Loucy (cell line): ENCODE results near the gene NEUROD1.

ENCODE experiments used
- H2AFZ ChIP-seq: fragments of 200-600 bp; sonication (generic); 2 replicates; pipeline ENCODE4 v1.6.0; 2016; ENCODE audit warnings: antibody characterized with exemption, mild to moderate bottlenecking, low read length, moderate library complexity
- H3F3A ChIP-seq: fragments of 200-600 bp; 2 replicates; pipeline ENCODE4 v1.6.0; 2016; ENCODE audit warnings: antibody characterized with exemption, low read depth, mild to moderate bottlenecking
- H3K27me3 ChIP-seq: fragments of 200-600 bp; sonication (generic); 2 replicates; pipeline ENCODE4 v1.6.1; 2014; ENCODE audit warnings: low read length, mild to moderate bottlenecking; ENCODE audit not compliant: insufficient read depth, poor library complexity, severe bottlenecking
- H3K36me3 ChIP-seq: fragments of 200-600 bp; sonication (generic); 2 replicates; pipeline ENCODE4 v1.6.1; 2016; ENCODE audit warnings: low read length; ENCODE audit not compliant: insufficient read depth
- H3K4me1 ChIP-seq: fragments of 200-600 bp; sonication (generic); 2 replicates; pipeline ENCODE4 v1.5.1; 2014; ENCODE audit warnings: low read length, mild to moderate bottlenecking; ENCODE audit not compliant: insufficient read depth, poor library complexity, severe bottlenecking
- H3K4me2 ChIP-seq: fragments of 200-600 bp; sonication (generic); 2 replicates; pipeline ENCODE4 v1.6.0; 2014; ENCODE audit warnings: antibody characterized with exemption, low read length, low read depth, mild to moderate bottlenecking; ENCODE audit not compliant: poor library complexity, severe bottlenecking
- H3K4me3 ChIP-seq: fragments of 200-600 bp; sonication (generic); 2 replicates; pipeline ENCODE4 v1.5.1; 2014; ENCODE audit warnings: low read length, mild to moderate bottlenecking, mixed read lengths; ENCODE audit not compliant: poor library complexity, severe bottlenecking
- H3K79me2 ChIP-seq: fragments of 200-600 bp; sonication (generic); 2 replicates; pipeline ENCODE4 v1.6.1; 2014; ENCODE audit warnings: low read length; ENCODE audit not compliant: insufficient read depth
- H3K9ac ChIP-seq: fragments of 200-600 bp; sonication (generic); 2 replicates; pipeline ENCODE4 v1.6.0; 2014; ENCODE audit warnings: mild to moderate bottlenecking, low read depth, low read length, moderate library complexity; ENCODE audit not compliant: poor library complexity, severe bottlenecking
- H3K9me2 ChIP-seq: fragments of 200-600 bp; sonication (generic); replicated peaks from 2 replicates; pipeline ENCODE4 v1.6.1; 2016; ENCODE audit warnings: low read depth, low read length, mixed read lengths
- H3K9me3 ChIP-seq: fragments of 200-600 bp; sonication (generic); 2 replicates; pipeline ENCODE4 v1.6.1; 2014; ENCODE audit warnings: mild to moderate bottlenecking, antibody characterized with exemption, low read length, low read depth; ENCODE audit not compliant: insufficient read depth
- H4K20me1 ChIP-seq: fragments of 200-600 bp; sonication (generic); 2 replicates; pipeline ENCODE4 v1.6.0; 2014; ENCODE audit warnings: antibody characterized with exemption, low read length, mild to moderate bottlenecking; ENCODE audit not compliant: insufficient read depth, poor library complexity, severe bottlenecking
- EZH2phosphoT487 ChIP-seq: fragments of 200-600 bp; IDR thresholded peaks from 2 replicates; pipeline ENCODE4 v1.6.1; 2018; ENCODE audit warnings: antibody characterized with exemption, mild to moderate bottlenecking, moderate library complexity, borderline replicate concordance
- TF ChIP-seq, protein P1 (sequence below): fragments of 200-600 bp; sonication (generic); conservative IDR thresholded peaks from 2 replicates; pipeline ENCODE4 v1.5.1; 2014; ENCODE audit warnings: mild to moderate bottlenecking, antibody characterized with exemption, low read length

The NEUROD1 gene

DNA sequence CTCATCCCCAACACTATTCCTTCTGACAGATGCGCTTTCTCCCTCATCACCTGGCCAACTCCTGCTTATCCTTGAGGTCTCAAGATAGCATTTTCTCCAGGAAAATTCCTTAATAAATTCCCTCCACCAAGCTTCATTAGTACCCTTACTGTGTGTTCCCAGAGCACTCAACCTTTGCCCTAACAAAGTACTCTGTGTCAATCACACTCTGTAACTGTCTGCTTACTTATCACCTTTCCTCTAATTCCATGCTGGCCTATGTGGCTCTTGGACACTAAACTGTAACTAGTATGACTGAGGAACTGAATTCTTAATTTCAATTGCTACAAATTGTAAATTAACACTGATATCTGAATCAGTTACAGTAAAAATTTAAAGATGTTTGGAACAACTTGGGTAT, 17.9 kb upstream of the NEUROD1 start:
- Histone ChIP-seq H3K4me2 (no peak overlapping the region), H3K9me2 (no peaks in the 10 kb centered on the region), H3K9ac (no peak overlapping the region), H4K20me1 (no peaks in the 10 kb centered on the region), H3F3A (no peaks in the 10 kb centered on the region), H3K4me3 (no peak overlapping the region), H2AFZ (no peak overlapping the region), H3K4me1 (no peaks in the 10 kb centered on the region), H3K27me3 (no peaks in the 10 kb centered on the region), H3K36me3 (no peaks in the 10 kb centered on the region), H3K9me3 (peaks cover 6% of the 10 kb centered on the region; the same call in 1 of the 2 replicates), H3K79me2 (no peaks in the 10 kb centered on the region)
- no peak for TF ChIP-seq EZH2phosphoT487
- TF ChIP-seq, protein P1, sequence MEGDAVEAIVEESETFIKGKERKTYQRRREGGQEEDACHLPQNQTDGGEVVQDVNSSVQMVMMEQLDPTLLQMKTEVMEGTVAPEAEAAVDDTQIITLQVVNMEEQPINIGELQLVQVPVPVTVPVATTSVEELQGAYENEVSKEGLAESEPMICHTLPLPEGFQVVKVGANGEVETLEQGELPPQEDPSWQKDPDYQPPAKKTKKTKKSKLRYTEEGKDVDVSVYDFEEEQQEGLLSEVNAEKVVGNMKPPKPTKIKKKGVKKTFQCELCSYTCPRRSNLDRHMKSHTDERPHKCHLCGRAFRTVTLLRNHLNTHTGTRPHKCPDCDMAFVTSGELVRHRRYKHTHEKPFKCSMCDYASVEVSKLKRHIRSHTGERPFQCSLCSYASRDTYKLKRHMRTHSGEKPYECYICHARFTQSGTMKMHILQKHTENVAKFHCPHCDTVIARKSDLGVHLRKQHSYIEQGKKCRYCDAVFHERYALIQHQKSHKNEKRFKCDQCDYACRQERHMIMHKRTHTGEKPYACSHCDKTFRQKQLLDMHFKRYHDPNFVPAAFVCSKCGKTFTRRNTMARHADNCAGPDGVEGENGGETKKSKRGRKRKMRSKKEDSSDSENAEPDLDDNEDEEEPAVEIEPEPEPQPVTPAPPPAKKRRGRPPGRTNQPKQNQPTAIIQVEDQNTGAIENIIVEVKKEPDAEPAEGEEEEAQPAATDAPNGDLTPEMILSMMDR: no peak

DNA sequence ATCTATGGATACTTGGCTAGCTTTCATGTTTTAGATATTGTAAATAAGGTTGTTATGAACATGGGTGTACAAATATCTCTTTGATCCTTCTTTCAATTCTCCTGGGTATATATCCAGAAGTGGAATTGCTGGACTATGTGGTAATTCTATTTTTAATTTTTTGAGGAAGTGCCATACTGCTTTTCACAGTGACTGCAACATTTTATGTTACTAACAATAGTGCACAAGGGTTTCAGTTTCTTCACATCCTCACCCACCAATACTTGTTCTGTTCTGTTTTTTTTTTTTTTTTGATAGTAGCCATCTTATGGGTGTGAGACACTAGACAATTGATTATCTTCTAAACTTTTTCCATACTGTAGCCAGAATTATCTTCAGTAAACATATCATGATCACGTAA, 17.3 kb upstream of the NEUROD1 start:
- H3K9me2 ChIP-seq: no peaks in the 10 kb centered on the region
- H3K27me3 ChIP-seq: no peaks in the 10 kb centered on the region
- no peak overlapping the region for H3K4me3 ChIP-seq
- H3K36me3 ChIP-seq: no peaks in the 10 kb centered on the region
- H2AFZ ChIP-seq: no peak overlapping the region
- H3F3A ChIP-seq: no peaks in the 10 kb centered on the region
- TF ChIP-seq EZH2phosphoT487: no peak
- TF ChIP-seq, protein P1: no peak
- H4K20me1 ChIP-seq: no peaks in the 10 kb centered on the region
- no peaks in the 10 kb centered on the region for H3K4me1 ChIP-seq
- H3K4me2 ChIP-seq: no peak overlapping the region
- H3K9me3 ChIP-seq: peaks cover 2% of the 10 kb centered on the region; the same call in 1 of the 2 replicates
- no peaks in the 10 kb centered on the region for H3K79me2 ChIP-seq
- H3K9ac ChIP-seq: no peak overlapping the region

DNA sequence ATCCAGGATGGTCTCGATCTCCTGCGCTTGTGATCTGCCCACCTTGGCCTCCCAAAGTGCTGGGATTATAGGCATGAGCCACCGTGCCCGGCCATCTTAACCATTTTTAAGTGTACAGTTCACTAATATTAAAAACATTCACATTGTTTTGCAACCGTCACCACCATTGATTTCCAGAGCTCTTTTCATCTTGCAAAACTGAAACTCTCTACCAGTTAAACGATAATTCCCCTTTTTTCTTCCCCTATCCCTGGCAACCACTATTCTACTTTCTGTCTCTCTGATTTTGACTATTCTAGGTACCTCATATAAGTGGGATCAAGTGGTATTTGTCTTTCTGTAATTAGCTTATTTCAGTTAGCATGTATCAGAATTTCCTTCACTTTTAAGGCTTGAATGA, 16.8 kb upstream of the NEUROD1 start:
- no peaks in the 10 kb centered on the region for H3K9me3 ChIP-seq
- no peaks in the 10 kb centered on the region for H3F3A ChIP-seq
- no peak overlapping the region for H3K9ac ChIP-seq
- no peaks in the 10 kb centered on the region for H3K9me2 ChIP-seq
- no peaks in the 10 kb centered on the region for H3K79me2 ChIP-seq
- H3K4me2 ChIP-seq: no peak overlapping the region
- no peaks in the 10 kb centered on the region for H3K36me3 ChIP-seq
- no peaks in the 10 kb centered on the region for H4K20me1 ChIP-seq
- no peak overlapping the region for H3K4me3 ChIP-seq
- no peaks in the 10 kb centered on the region for H3K27me3 ChIP-seq
- no peaks in the 10 kb centered on the region for H3K4me1 ChIP-seq
- TF ChIP-seq EZH2phosphoT487: no peak
- TF ChIP-seq, protein P1: no peak
- H2AFZ ChIP-seq: no peak overlapping the region
